T-helper 2 cell (primary cell): ENCODE results near the gene GNPTG.
"Not testable (repeated sequence)": the region's sequence is repeated elsewhere in the genome, so short reads cannot be mapped to it uniquely, and the experiment has no call there.

Experiments used
- DNase-seq, 5 experiments: peaks; one replicate each; pipeline versions ENCODE4 v3.0.0 to v3.0.0-alpha.2; 2012 to 2022

GNPTG gene

GRCh38 chr16:1319041-1319440 is 32.7 kb upstream of the GNPTG start:
- no peak for DNase-seq

- no peak for DNase-seq
These were observed 31.6 kb upstream of the GNPTG start for GRCh38 chr16:1320097-1320496.

- no peak for DNase-seq
These were observed 31.0 kb upstream of the GNPTG start for GRCh38 chr16:1320658-1321240.

- no peak for DNase-seq
These were observed 29.3 kb upstream of the GNPTG start for GRCh38 chr16:1322407-1322806.

GRCh38 chr16:1323296-1324239 is 28.2 kb upstream of the GNPTG start:
- no peak for DNase-seq

GRCh38 chr16:1324286-1324826 is 27.4 kb upstream of the GNPTG start:
- DNase-seq, result no peak

- no peak for DNase-seq
These were observed 26.5 kb upstream of the GNPTG start for GRCh38 chr16:1325261-1325660.

- DNase-seq, result no peak
These were observed 25.9 kb upstream of the GNPTG start for GRCh38 chr16:1325673-1326371.

GRCh38 chr16:1326391-1326790 is 25.3 kb upstream of the GNPTG start:
- DNase-seq, result no peak

GRCh38 chr16:1326946-1327618 is 24.6 kb upstream of the GNPTG start:
- no peak for DNase-seq

- no peak for DNase-seq
These were observed 24.1 kb upstream of the GNPTG start for GRCh38 chr16:1327619-1327947.

GRCh38 chr16:1328136-1328535 is 23.6 kb upstream of the GNPTG start:
- not testable (repeated sequence) for DNase-seq

- not testable (repeated sequence) for DNase-seq
These were observed 22.8 kb upstream of the GNPTG start for GRCh38 chr16:1328961-1329360.

GRCh38 chr16:1330260-1330914 is 21.3 kb upstream of the GNPTG start:
- DNase-seq, result no peak

- DNase-seq, result no peak
These were observed 20.6 kb upstream of the GNPTG start for GRCh38 chr16:1330931-1331711.

- peak in 3 of 5 experiments; percentile 34 to 59 (median 50) for DNase-seq
These were observed 19.8 kb upstream of the GNPTG start for GRCh38 chr16:1331712-1332617.

- DNase-seq, result no peak
These were observed 19.0 kb upstream of the GNPTG start for GRCh38 chr16:1332618-1333148.

GRCh38 chr16:1333149-1333812 is 18.4 kb upstream of the GNPTG start, which contains the start of gene BAIAP3:
TSS of gene BAIAP3 (plus strand) at chr16:1333645. CDS start at chr16:1338550, 4,905 bp downstream.
- peak in 4 of 5 experiments; percentile 24 to 58 (median 43) for DNase-seq
